HepG2 (cell line): ENCODE measurements around the gene ADCY7.

Experiments
- CBFB ChIP-seq: sonication (generic); formaldehyde crosslinking; IDR thresholded peaks from 2 replicates; pipeline ENCODE4 v1.4.0; 2020; ENCODE audit warnings: missing genetic modification reagents
- CHD2 ChIP-seq: IDR thresholded peaks from 2 replicates; pipeline ENCODE4 v1.6.1; 2011; ENCODE audit warnings: low read depth, low read length, improper control_type of control experiment
- CTCF ChIP-seq: sonication (generic); formaldehyde crosslinking; IDR thresholded peaks from 2 replicates; pipeline ENCODE4 v1.5.0; 2020; ENCODE audit warnings: mild to moderate bottlenecking, missing genetic modification reagents, moderate library complexity
- GABPA ChIP-seq, 2 experiments: IDR thresholded peaks; 2 replicates each; pipeline ENCODE4 v1.6.1; 2011 to 2016; ENCODE audit warnings: low read depth in 2 of 2, low read length in 1 of 2, missing biosample characterization in 1 of 2, missing genetic modification characterization in 1 of 2
- GLI4 ChIP-seq: sonication (generic); formaldehyde crosslinking; IDR thresholded peaks from 2 replicates; pipeline ENCODE4 v1.5.1; 2020; ENCODE audit warnings: missing genetic modification reagents, mild to moderate bottlenecking, moderate library complexity, borderline replicate concordance
- GTF2F1 ChIP-seq: fragments of 150-350 bp; IDR thresholded peaks from 2 replicates; pipeline ENCODE4 v1.6.1; 2014; ENCODE audit warnings: low read length
- HBP1 ChIP-seq: IDR thresholded peaks from 2 replicates; pipeline ENCODE4 v1.6.1; 2016; ENCODE audit warnings: low read depth, control low read depth
- RAD21 ChIP-seq: fragments of 450-650 bp; formaldehyde crosslinking; IDR thresholded peaks from 2 replicates; pipeline ENCODE4 v1.5.0; 2020; ENCODE audit warnings: mild to moderate bottlenecking
- TFE3 ChIP-seq: IDR thresholded peaks from 2 replicates; pipeline ENCODE4 v1.6.1; 2016
- ZBTB39 ChIP-seq: sonication (generic); formaldehyde crosslinking; IDR thresholded peaks from 2 replicates; pipeline ENCODE4 v1.5.0; 2020; ENCODE audit warnings: missing genetic modification reagents
- ZNF362 ChIP-seq: sonication (generic); formaldehyde crosslinking; IDR thresholded peaks from 2 replicates; pipeline ENCODE4 v1.4.0; 2020; ENCODE audit warnings: missing genetic modification reagents, mild to moderate bottlenecking, borderline replicate concordance
- ZSCAN21 ChIP-seq: sonication (generic); formaldehyde crosslinking; IDR thresholded peaks from 2 replicates; pipeline ENCODE4 v1.8.0; 2022; ENCODE audit warnings: mild to moderate bottlenecking, missing genetic modification reagents, moderate library complexity, borderline replicate concordance

- TF ChIP-seq GABPA (IDR thresholded peaks at IDR 0.05; ENCODE audit: low read depth, low read length) (no peak), GABPA (CRISPR knock-in tag; IDR thresholded peaks at IDR 0.05; ENCODE audit: low read depth) (no peak), CTCF (CRISPR knock-in tag) (no peak), ZSCAN21 (CRISPR knock-in tag) (no peak), TFE3 (no peak), GTF2F1 (no peak), ZBTB39 (CRISPR knock-in tag) (no peak), CBFB (CRISPR knock-in tag) (no peak), ZNF362 (no peak), RAD21 (CRISPR knock-in tag) (no peak), CHD2 (no peak), HBP1 (CRISPR knock-in tag) (no peak), GLI4 (CRISPR knock-in tag) (no peak)
Observed at GRCh38 chr16:50282010-50282538, 15.7 kb downstream of the ADCY7 start.
